ENCODE measurements around the gene SH3BP1.

Gene SH3BP1

GRCh38 chr22:37628830-37629229 is 10.6 kb upstream of the SH3BP1 start:
- no peak for DNase-seq (ENCODE audit: low read depth)
- H3K4me3 ChIP-seq (ENCODE audit: low read depth, low read length), result no peak overlapping the region
- no peak for TF ChIP-seq CTCF (IDR thresholded peaks at IDR 0.05; ENCODE audit: control insufficient read depth, extremely low read depth, insufficient read depth)

- TF ChIP-seq CTCF (IDR thresholded peaks at IDR 0.05; ENCODE audit: control insufficient read depth, extremely low read depth, insufficient read depth), result no peak
- no peak overlapping the region for H3K4me3 ChIP-seq (ENCODE audit: low read depth, low read length)
- DNase-seq (ENCODE audit: low read depth), result no peak
These were observed 9.5 kb upstream of the SH3BP1 start for GRCh38 chr22:37629928-37630327.

- no peak for TF ChIP-seq CTCF (IDR thresholded peaks at IDR 0.05; ENCODE audit: control insufficient read depth, extremely low read depth, insufficient read depth)
- no peak for DNase-seq (ENCODE audit: low read depth)
- no peak overlapping the region for H3K4me3 ChIP-seq (ENCODE audit: low read depth, low read length)
These were observed 8.5 kb upstream of the SH3BP1 start for GRCh38 chr22:37630839-37631435.

GRCh38 chr22:37631448-37632173 is 7.9 kb upstream of the SH3BP1 start:
- H3K4me3 ChIP-seq (ENCODE audit: low read depth, low read length), result no peak overlapping the region
- TF ChIP-seq CTCF (IDR thresholded peaks at IDR 0.05; ENCODE audit: control insufficient read depth, extremely low read depth, insufficient read depth), result no peak
- DNase-seq (ENCODE audit: low read depth), result no peak

GRCh38 chr22:37632174-37633088 is 7.0 kb upstream of the SH3BP1 start:
- no peak for DNase-seq (ENCODE audit: low read depth)
- H3K4me3 ChIP-seq (ENCODE audit: low read depth, low read length), result no peak overlapping the region
- no peak for TF ChIP-seq CTCF (IDR thresholded peaks at IDR 0.05; ENCODE audit: control insufficient read depth, extremely low read depth, insufficient read depth)

GRCh38 chr22:37633089-37633624 is 6.3 kb upstream of the SH3BP1 start:
- no peak overlapping the region for H3K4me3 ChIP-seq (ENCODE audit: low read depth, low read length)
- no peak for TF ChIP-seq CTCF (IDR thresholded peaks at IDR 0.05; ENCODE audit: control insufficient read depth, extremely low read depth, insufficient read depth)
- DNase-seq (ENCODE audit: low read depth), result no peak

Measured in LNCaP clone FGC (cell line).